GM10847 (cell line): ENCODE measurements around the gene TMEM221.

Source experiments
- POLR2A ChIP-seq: IDR thresholded peaks from 2 replicates; pipeline ENCODE4 v1.6.1; 2011; ENCODE audit not compliant: insufficient read length; ENCODE audit errors: extremely low read depth

Gene TMEM221

GRCh38 chr19:17457616-17458015 is 9.1 kb upstream of the TMEM221 start:
- TF ChIP-seq POLR2A, result no peak

DNA sequence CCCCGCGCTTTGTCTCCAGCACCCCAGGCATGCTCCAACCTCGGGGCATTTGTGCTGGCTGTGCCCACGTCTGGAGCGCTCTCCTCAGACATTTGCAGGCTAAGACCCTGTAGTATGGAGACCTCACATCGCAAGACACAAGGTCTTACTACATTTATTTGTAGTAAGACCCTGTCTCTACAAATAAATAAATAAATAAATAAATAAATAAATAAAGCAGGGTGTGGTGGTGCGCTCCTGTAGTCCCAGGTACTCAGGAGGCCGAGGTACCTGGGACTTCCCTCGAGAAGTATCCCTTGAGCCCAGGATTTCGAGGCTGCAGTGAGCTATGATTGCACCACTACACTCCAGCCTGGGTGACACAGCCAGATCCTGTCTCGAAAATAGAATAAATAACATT is 7.7 kb upstream of the TMEM221 start:
- no peak for TF ChIP-seq POLR2A

DNA sequence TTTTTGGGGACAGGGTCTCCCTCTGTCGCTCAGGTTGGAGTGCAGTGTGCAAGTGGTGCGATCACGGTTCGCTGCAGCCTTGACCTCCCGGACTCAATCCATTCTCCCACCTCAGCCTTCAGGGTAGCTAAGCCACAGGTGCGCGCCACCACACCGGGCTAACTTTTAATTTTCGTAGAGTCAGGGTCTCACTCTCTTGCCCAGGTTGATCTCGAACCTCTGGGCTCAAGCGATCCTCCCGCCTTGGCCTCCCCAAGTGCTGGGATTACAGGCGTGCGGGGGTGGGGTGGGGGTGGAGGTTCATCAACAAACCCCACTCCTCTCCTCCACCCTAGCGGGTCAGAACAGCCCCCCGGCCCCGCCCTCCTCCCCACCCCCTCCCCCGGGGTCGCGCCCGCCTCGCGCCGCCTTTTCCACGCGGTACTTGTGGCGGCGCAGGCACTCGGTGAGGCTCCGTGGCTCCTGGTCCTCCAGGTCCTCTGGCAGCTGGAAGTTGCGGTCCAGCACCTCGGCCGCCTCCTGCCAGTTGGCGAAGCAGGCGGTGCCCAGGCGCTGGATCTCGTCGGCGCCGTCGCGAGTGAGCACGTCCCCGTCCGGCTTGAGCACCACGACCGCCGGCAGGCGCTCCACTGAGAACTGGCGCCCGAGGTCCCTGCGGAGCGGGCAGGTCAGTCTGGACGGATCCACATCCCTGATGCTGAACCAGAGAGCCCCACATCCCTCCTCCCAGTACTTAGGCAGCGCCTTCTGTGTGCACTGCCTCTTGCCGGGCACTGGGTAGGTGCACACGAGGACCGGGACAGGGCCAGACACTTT is 7.0 kb upstream of the TMEM221 start:
- TF ChIP-seq POLR2A, result no peak

GRCh38 chr19:17454576-17455071 is 6.2 kb upstream of the TMEM221 start:
- TF ChIP-seq POLR2A, result no peak

DNA sequence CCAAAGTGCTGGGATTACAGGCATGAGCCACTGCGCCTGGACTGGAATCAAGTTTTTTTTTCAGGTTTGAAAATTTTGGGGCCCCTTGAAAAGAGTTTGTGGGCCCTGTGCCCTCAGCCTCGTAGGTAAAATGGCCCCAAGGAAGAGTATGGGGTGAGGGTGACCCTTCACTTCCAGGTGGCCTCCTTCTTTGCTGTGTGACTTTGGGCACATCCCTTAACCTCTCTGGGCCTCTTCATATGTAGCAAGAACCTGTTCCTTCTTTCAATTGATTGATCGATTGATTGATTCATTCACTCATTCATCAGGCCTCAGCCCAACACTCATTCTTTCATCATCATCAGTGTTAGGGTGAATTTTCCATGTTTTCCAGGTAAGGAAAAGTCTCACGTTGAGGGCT is 3.4 kb upstream of the TMEM221 start:
- TF ChIP-seq POLR2A, result no peak

DNA sequence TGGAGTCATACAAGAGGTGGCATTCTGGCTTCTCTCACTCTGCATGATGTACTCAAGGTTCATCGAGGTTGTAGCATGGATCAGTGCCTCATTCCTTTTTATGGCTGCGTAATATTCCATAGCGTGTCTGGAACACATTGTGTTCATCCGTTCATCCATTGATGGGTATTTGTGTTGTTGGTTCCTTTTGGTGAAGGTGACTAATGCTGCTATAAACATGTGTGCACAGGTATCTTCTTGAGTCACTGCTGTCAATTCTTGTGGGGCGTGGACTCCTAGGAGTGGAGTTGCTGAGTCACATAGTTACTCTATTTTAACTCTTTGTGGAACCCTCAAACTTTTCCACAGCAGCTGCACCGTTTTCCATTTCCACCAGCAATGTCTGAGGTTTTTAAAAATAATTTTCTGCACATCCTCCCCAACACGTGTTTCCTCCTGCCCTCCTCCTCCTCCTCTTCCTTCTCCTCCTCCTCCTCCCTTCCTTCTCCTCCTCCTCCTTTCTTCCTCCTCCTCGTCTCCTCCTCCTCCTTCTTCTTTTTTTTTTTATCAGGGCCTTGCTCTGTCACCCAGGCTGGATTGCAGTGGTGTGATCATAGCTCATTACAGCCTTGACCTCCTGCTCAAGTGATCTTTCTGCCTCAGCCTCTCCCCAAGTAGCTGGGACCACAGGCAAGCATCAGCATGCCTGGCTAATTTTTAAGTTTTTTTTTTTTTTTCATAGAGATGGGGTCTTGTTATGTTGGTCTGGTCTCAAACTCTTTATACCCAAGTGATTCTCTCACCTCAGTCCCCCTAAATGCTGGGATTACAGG is 2.0 kb upstream of the TMEM221 start:
- no peak for TF ChIP-seq POLR2A

GRCh38 chr19:17447704-17448130 is 751 bp downstream of the TMEM221 start:
- TF ChIP-seq POLR2A, result no peak

DNA sequence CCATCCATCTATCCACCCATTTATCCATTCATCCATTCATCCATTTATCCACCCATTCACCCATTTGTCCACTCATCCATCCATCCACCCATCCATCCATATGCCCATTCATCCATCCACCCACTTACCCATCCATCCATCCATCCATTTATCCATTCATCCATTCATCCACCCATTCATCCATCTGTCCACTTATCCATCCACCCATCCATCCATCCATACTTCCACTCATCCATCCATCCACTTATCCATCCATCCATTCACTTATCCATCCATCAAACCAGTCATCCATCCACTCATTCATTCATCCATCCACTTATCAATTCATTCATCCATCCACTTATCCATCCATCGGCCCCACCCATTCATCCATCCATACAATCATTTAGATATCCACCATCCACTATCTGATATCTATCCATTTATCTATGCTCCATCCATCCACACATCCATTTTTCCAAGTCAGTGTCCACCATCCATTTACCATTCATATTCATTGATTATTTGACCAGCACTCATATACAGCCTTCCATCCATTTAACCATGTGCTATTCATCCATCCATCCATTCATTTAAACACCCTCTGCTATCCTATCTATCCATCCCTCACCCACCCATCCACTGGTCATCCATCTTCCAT is 2.8 kb downstream of the TMEM221 start:
- TF ChIP-seq POLR2A, result no peak

DNA sequence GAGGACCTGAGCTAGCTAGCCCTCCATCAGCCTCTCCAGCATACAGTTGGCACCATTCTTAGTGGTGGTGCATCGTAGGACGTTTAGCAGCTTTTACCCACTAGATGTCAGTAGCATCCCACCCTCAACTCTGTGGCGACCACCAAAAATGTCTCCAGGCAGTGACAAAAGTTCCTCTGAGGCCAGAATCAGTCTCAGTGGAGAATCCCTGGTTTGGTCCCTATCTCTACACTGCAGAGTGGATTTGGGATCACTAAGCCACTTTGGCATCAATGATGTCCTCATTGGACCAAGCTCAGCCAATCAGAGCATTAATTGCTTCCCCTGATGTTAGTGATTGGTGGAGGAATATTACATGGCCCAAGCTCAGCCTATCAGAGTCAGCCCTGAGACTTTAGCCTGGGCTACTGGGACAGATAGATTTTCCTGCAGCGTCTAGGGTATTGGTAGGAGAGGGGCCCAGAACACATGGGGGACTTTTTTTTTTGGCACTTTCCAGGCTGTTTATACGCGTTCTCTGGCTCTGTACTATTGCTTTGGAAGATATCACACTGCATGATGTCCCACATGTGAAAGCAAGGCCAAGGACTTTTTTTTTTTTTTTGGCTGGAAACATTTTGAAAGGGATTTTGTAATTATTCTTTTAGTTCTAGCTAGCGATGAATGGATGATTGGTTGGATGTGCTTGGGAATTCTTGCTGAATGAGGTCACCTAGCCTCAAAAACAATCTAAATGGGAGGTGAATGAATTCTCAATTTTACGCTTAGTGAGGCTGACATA is 7.0 kb downstream of the TMEM221 start:
- TF ChIP-seq POLR2A, result no peak

DNA sequence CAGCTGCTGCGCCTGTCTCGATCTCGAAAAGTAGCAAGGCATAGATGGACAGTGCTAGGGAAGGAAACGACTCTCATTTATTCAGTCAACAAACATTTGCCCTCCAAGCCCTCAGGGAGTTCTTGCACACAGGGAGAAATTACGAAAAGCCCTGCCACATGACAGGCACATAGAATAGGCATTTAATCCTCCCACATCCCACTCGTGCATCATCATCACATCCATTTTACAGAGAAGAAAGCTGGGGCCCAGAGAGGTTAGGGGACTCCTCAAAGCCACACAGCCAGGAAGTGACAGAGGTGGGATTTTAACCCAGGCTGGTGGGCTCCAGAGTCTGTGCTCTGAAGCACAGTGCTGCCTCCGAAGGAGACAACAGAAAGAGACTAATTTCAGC is 11.6 kb downstream of the TMEM221 start:
- TF ChIP-seq POLR2A, result no peak

- TF ChIP-seq POLR2A, result no peak
These were observed 12.2 kb downstream of the TMEM221 start for GRCh38 chr19:17436094-17436873.

DNA sequence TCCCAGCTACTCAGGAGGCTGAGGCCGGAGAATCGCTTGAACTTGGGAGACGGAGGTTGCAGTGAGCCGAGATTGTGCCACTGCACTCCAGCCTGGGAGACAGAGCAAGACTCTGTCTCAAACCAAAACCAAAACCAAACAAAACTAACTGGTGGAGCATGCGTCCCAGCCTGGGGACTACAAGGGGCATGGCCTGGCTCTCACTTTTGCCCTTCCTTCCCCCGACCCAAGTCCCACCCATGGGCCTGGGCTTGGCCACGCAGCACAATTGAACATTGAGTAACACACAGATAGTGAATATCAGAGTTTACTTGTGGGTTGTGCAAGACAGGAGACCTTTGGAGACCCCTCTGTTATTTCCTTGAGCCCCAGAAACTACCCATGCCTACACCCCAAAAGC is 13.2 kb downstream of the TMEM221 start:
- no peak for TF ChIP-seq POLR2A

- TF ChIP-seq POLR2A, result no peak
These were observed 17.1 kb downstream of the TMEM221 start for GRCh38 chr19:17431417-17431816.

GRCh38 chr19:17429641-17430113 is 18.8 kb downstream of the TMEM221 start:
- TF ChIP-seq POLR2A, result no peak
